Measurements from ENCODE around the gene SEZ6.

- TF ChIP-seq GATA3 (IDR thresholded peaks at IDR 0.05; ENCODE audit: low read depth, low read length) (no peak), GATA2 (IDR thresholded peaks at IDR 0.05; ENCODE audit: low read depth, low read length) (no peak)
Measured at GRCh38 chr17:28996554-28997096, 9.2 kb downstream of the SEZ6 start.

Data from SH-SY5Y (cell line).